Esophagus (tissue), 2 donors: Measurements from ENCODE around the gene PARD3B. TPM values are rescaled to one million over a fixed set of nuclear protein-coding genes. Genes with fewer than 3 reads are reported as not detected.

Experiments used
- H3K27ac ChIP-seq, 2 donors: one replicate each; pipeline ENCODE4 v1.5.1; 2013; ENCODE audit warnings: low read depth in 2 of 2, mild to moderate bottlenecking in 2 of 2, inconsistent platforms in 1 of 2, low read length in 1 of 2, moderate library complexity in 1 of 2
- H3K27me3 ChIP-seq, 2 donors: one replicate each; pipeline ENCODE4 v1.6.1; 2013; ENCODE audit warnings: low read length in 2 of 2, control low read depth in 1 of 2, mild to moderate bottlenecking in 1 of 2; ENCODE audit not compliant: insufficient read depth in 2 of 2, control insufficient read depth in 1 of 2
- H3K36me3 ChIP-seq, 2 donors: one replicate each; pipeline ENCODE4 v1.6.1; 2013; ENCODE audit warnings: low read length in 1 of 2; ENCODE audit not compliant: control insufficient read depth in 2 of 2, insufficient read depth in 2 of 2
- H3K4me1 ChIP-seq, 2 donors: one replicate each; pipeline ENCODE4 v1.6.1; 2013; ENCODE audit warnings: low read length in 1 of 2; ENCODE audit not compliant: control insufficient read depth in 2 of 2, insufficient read depth in 2 of 2
- H3K4me3 ChIP-seq, 2 donors: one replicate each; pipeline ENCODE4 v1.5.1; 2013; ENCODE audit warnings: low read length in 2 of 2, mild to moderate bottlenecking in 2 of 2, low read depth in 1 of 2, moderate library complexity in 1 of 2
- H3K9me3 ChIP-seq, 2 donors: one replicate each; pipeline ENCODE4 v1.6.1; 2013; ENCODE audit warnings: mild to moderate bottlenecking in 2 of 2, low read depth in 1 of 2, low read length in 1 of 2, moderate library complexity in 1 of 2; ENCODE audit not compliant: control insufficient read depth in 2 of 2, insufficient read depth in 1 of 2
- WGBS, 2 donors: extraction: QIAGEN DNeasy Blood & Tissue Kit; methylation state at CpG; one replicate each; pipeline ENCODE4 v1.1.7; 2013; 5-methylcytosine and 5-hydroxymethylcytosine counted together
- polyA plus RNA-seq, 2 donors: library from polyadenylated mRNA; stranded (reverse); fragments of 200-250 nt; gene quantifications; one replicate each; pipeline ENCODE4 v1.2.3, GENCODE V29; 2013
- donor health status: healthy with polysubstance abuse.
- donor health status: Bipolar disorder and iron deficiency.

Gene PARD3B
- polyA plus RNA-seq, 2 donors = 1.2 to 1.3 TPM

DNA sequence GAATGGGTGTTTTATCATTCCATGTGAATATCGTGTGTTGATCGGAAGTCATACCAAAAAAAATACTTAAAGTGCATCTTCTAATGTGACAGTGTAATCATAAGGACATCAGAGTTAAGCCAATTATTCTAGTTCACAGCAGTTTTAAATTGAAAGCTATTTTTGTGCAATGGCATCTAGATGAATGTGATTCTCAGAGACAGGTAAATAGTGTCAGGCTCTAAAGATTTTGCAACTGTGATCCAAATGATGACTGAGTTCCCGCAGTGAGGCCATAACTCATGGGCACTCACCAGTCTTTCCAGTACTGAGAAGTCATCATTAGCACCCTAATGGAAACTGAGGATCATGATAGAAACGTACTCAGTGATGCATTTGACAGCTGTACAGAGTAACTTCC, 542.6 kb downstream of the PARD3B start:
- H3K4me3 ChIP-seq = no peak overlapping the region
- H3K4me1 ChIP-seq = no peaks in the 10 kb centered on the region
- H3K9me3 ChIP-seq = no peaks in the 10 kb centered on the region
- H3K27me3 ChIP-seq = no peaks in the 10 kb centered on the region
- 91 to 93% methylated on average over 4 of the region's 4 CpGs for WGBS, 2 donors
- no peak overlapping the region for H3K27ac ChIP-seq
- no peaks in the 10 kb centered on the region for H3K36me3 ChIP-seq

GRCh38 chr2:205089958-205090357, 544.7 kb downstream of the PARD3B start:
- Histone ChIP-seq H3K9me3 (no peaks in the 10 kb centered on the region), H3K4me3 (no peak overlapping the region), H3K36me3 (no peaks in the 10 kb centered on the region), H3K4me1 (no peaks in the 10 kb centered on the region), H3K27ac (no peak overlapping the region), H3K27me3 (no peaks in the 10 kb centered on the region)
- 88 to 96% methylated on average over 2 of the region's 2 CpGs for WGBS, 2 donors

GRCh38 chr2:205091411-205091810, 546.1 kb downstream of the PARD3B start:
- H3K4me1 ChIP-seq = no peaks in the 10 kb centered on the region
- 95 to 97% methylated on average over 3 of the region's 3 CpGs for WGBS, 2 donors
- no peaks in the 10 kb centered on the region for H3K36me3 ChIP-seq
- H3K27me3 ChIP-seq = no peaks in the 10 kb centered on the region
- H3K9me3 ChIP-seq = no peaks in the 10 kb centered on the region
- H3K27ac ChIP-seq = no peak overlapping the region
- no peak overlapping the region for H3K4me3 ChIP-seq

DNA sequence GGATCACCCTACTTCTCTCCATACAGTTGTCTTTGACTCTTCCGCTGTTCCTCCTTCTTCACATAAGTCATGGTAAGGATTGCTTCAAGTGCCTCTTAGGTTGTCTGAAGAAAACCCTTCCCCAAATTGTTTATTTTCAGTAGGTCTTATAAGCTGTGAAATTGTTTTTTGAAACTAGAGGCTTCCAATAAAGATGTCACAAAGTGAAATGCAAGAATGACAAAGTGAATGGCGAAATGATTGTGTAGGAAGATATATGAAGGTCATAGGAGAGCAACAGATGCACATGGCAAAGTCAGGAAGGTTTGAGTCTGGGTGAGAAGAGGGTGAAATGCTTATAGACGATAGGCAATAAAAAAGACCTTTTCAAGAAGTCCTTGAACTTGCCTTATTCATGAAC, 548.8 kb downstream of the PARD3B start:
- 91 to 97% methylated on average over 3 of the region's 3 CpGs for WGBS, 2 donors
- H3K4me1 ChIP-seq = no peaks in the 10 kb centered on the region
- H3K27me3 ChIP-seq = no peaks in the 10 kb centered on the region
- H3K4me3 ChIP-seq = no peak overlapping the region
- no peaks in the 10 kb centered on the region for H3K36me3 ChIP-seq
- H3K9me3 ChIP-seq = no peaks in the 10 kb centered on the region
- H3K27ac ChIP-seq = no peak overlapping the region

DNA sequence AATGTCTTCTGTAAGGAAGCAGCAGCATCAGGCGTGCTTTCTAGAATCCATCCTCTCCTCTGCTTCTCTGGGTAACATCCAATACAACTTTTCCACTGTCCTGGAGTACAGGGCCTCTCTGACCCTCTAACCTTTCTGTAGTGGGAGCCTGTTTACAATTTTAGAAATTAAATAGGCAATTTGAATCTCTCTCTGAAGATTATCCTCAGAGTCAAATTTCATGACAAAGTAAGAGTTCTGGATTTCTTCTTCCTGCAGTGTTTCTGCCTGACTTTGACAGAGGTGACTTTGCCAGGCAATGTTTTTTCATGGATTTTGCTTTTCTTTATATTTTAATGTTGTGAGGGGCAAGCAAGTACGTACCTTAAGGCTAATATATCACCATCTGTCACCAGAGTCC, 558.4 kb downstream of the PARD3B start:
- Histone ChIP-seq H3K27ac (no peak overlapping the region), H3K4me3 (no peak overlapping the region), H3K9me3 (no peaks in the 10 kb centered on the region), H3K27me3 (no peaks in the 10 kb centered on the region), H3K4me1 (no peaks in the 10 kb centered on the region), H3K36me3 (no peaks in the 10 kb centered on the region)
- 91 to 95% methylated on average over 2 of the region's 2 CpGs for WGBS, 2 donors

- WGBS, 2 donors = 89 to 92% methylated on average over 2 of the region's 2 CpGs
- Histone ChIP-seq H3K9me3 (no peaks in the 10 kb centered on the region), H3K36me3 (no peaks in the 10 kb centered on the region), H3K4me3 (no peak overlapping the region), H3K27me3 (no peaks in the 10 kb centered on the region), H3K4me1 (no peaks in the 10 kb centered on the region), H3K27ac (no peak overlapping the region)
These were observed 562.5 kb downstream of the PARD3B start for GRCh38 chr2:205107810-205108209.

DNA sequence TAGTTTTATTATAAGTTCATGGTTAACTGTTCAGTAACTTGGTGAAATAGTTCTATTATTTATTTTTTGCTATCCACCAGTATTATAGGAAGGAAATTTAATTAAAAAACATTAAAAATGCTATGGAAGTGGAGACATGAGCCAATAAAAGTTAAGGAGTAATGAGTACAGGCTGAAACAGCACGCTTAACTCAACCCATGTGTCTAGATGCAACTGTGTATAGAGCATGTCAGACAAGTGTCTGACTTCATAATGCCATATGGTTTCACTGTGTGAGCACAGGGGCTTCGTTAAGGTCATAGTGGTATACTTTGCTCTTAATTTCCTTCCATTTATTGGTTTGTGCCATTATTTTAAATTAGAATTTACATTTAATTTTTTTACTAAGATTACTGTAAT, 570.2 kb downstream of the PARD3B start:
- whole genome bisulfite sequencing, 2 donors = 91 to 94% methylated on average over 2 of the region's 2 CpGs
- no peaks in the 10 kb centered on the region for H3K36me3 ChIP-seq

DNA sequence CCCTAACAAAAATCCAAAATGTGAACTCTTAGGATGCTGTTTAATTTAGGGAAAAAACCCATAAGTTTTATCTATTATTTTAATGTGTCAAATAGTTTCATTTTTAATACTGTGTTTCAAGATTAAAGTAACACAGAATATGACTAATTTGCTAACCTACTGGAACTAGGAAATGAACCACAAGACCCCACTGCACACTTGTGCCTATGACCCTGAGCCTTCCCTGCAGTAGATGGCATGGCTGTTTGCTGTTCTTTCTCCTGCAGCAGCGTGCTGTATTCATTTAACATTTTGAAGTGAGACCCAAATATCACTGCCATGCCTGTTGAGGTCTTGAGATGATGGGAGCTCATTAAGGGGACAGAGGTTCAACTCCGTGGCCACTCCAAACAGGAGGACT, 571.9 kb downstream of the PARD3B start:
- 90 to 96% methylated on average over 2 of the region's 2 CpGs for WGBS, 2 donors
- H3K36me3 ChIP-seq = no peaks in the 10 kb centered on the region
- no peaks in the 10 kb centered on the region for H3K9me3 ChIP-seq
- no peaks in the 10 kb centered on the region for H3K27me3 ChIP-seq
- no peak overlapping the region for H3K27ac ChIP-seq
- no peak overlapping the region for H3K4me3 ChIP-seq
- no peaks in the 10 kb centered on the region for H3K4me1 ChIP-seq

More for the DNA sequence above, 570.2 kb downstream of the PARD3B start:
- Histone ChIP-seq H3K9me3 (no peaks in the 10 kb centered on the region), H3K4me3 (no peak overlapping the region), H3K4me1 (no peaks in the 10 kb centered on the region), H3K27ac (no peak overlapping the region), H3K27me3 (no peaks in the 10 kb centered on the region)

DNA sequence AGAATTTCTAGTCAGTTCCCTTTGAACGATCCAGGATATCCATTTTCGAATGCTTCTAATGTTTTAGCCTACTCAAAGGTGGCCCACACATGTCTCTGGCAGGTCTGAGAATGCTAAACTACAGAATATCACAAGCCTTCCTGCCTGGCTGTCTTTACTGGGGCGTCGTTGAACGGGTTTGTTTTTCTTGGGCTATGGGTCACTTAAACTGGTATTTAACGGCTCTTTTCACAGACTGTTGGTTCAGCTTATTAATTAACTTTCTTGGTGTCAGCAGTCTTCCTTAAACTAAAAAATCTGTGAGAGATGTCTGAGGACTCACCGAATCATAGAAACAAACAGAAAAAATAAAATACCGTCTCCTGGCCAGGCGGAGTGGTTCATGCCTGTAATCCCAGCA, 573.9 kb downstream of the PARD3B start:
- no peaks in the 10 kb centered on the region for H3K27me3 ChIP-seq
- H3K9me3 ChIP-seq = no peaks in the 10 kb centered on the region
- H3K4me1 ChIP-seq = no peaks in the 10 kb centered on the region
- WGBS, 2 donors = 89 to 91% methylated on average over 9 of the region's 9 CpGs
- no peak overlapping the region for H3K27ac ChIP-seq
- H3K36me3 ChIP-seq = no peaks in the 10 kb centered on the region
- no peak overlapping the region for H3K4me3 ChIP-seq

- no peak overlapping the region for H3K4me3 ChIP-seq
- no peaks in the 10 kb centered on the region for H3K36me3 ChIP-seq
- no peaks in the 10 kb centered on the region for H3K9me3 ChIP-seq
- no peak overlapping the region for H3K27ac ChIP-seq
- no peaks in the 10 kb centered on the region for H3K27me3 ChIP-seq
- no peaks in the 10 kb centered on the region for H3K4me1 ChIP-seq
These were observed 583.5 kb downstream of the PARD3B start for GRCh38 chr2:205128726-205129125.
